DMS 273 (cell line): ENCODE measurements around the gene ITGA3.

Experiments
- DNase-seq: peaks from one replicate; lab custom pipeline; 2025; ENCODE audit not compliant: unreplicated experiment; lab: John Stamatoyannopoulos, UW

ITGA3 gene

DNA sequence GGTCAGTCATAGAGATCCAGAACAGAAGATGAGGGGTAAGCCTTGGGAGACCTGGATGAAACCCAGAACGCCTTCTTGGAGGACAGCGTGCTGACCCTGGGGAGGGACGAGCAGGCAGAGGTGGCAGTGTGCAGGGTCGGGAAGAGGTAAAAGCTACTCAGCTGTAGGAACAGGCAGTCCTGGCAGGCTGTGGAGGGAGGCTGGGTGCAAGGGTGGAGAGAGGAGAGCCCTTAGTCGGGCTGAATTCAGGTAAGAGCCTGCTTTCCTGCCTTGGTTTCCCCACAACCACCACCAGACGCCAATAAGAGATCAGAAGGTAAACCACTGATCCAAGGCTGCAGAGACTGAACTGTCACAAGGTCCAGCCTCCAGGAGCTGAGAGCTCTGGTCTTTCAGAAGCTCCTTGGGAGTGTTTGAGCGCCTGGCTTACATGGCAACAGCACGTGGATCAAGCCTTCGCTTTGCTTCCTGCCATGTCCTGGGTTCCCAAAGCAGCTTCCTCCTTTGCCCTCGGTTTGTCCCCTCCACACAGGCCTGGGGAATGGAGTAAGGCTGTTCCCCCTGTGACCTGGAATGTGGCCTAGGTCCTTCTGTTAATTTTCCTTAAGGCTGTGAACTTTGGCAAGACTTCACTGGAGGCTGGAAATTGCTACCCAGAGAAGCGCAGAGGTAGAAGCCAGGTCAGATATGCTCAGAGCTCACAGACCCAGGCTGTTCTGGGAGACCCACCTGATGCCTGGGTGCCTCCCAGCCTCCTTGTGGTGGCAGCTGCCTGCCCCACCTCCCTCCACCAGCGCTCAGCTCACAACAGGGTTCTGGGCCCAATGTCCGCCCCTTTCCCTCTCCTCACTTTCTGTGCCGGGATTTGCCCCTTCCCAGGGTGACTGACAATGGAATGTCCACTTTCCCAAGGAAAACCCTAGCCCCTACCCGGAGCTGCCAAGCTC, 35.3 kb downstream of the ITGA3 start:
- no peak for DNase-seq

DNA sequence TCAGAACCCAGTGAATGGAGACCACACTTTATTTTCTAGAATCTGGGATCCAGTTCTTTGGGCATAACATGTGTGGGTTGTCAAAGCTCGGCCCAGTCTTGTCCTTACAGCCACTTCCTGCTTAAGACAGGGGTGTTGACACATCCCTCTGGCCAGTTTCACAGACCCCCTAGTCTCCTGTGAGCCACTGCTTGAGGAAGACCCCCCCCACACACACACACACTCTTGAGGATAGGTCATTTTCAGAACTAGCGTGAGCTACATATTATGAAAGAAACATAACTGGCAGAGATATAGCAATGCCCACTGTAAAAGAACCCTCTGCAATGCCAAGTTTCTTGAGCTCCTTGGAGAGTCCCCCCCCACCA, 36.0 kb downstream of the ITGA3 start:
- no peak for DNase-seq

DNA sequence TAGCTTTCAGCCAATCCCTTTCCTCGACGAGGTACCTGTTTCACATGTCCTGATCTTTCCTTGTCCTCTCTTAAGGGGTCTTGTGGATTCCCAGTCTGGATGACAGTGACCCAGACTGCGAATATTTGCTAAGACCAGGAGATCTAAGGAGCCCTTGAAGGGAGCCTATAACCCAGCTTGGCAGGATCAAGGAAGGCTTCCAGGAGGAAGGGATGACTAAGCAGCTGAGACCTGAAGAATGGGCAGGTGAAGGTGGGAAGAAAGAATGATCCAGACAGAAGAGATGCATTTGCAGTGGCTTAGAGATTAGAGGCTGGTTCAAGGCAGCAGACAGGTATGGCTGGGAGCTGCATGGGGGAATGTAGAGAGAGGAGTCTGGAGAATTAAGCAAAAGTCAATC, 37.3 kb downstream of the ITGA3 start:
- no peak for DNase-seq

DNA sequence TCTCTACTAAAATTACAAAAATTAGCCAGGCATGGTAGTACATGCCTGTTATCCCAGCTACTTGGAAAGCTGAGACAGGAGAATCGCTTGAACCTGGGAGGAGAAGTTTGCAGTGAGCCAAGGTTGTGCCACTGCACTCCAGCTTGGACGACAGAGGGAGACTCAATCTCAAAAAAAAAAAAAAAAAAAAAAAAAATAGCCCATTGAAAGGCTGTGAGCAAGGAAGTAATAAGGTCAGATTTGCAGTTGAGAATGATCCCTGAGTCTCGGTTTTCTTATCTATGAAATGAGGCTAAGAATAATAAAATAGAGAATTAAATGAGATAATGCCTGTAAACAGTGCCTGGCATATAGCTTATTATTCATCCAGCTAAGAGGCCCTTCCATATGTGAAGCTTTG, 37.9 kb downstream of the ITGA3 start:
- DNase-seq = no peak

DNA sequence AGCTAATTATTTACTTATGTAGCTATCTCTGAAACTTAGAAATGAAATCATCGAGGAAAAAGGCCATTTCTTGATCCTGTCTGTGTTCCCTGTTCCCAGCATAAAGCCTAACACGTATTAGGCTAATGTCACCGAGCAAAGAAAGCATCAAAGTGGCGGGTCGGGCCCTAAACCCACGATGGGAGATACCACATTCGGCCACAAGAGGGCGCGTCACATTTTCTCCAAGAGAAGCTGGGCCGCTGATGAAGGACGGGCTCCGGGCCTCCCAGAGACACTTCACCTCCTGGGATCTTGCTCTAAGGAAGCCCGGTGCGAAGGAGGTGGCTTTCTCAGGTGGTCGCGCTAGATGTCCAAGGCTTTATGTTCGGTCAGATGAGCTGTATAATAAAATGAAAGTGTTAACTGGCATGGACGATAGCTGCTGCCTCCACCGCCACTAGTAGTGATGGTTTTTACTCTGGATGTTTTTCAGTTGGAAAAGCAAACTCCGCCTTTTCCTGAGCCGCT, 38.4 kb downstream of the ITGA3 start:
- DNase-seq = peak; percentile 96

DNA sequence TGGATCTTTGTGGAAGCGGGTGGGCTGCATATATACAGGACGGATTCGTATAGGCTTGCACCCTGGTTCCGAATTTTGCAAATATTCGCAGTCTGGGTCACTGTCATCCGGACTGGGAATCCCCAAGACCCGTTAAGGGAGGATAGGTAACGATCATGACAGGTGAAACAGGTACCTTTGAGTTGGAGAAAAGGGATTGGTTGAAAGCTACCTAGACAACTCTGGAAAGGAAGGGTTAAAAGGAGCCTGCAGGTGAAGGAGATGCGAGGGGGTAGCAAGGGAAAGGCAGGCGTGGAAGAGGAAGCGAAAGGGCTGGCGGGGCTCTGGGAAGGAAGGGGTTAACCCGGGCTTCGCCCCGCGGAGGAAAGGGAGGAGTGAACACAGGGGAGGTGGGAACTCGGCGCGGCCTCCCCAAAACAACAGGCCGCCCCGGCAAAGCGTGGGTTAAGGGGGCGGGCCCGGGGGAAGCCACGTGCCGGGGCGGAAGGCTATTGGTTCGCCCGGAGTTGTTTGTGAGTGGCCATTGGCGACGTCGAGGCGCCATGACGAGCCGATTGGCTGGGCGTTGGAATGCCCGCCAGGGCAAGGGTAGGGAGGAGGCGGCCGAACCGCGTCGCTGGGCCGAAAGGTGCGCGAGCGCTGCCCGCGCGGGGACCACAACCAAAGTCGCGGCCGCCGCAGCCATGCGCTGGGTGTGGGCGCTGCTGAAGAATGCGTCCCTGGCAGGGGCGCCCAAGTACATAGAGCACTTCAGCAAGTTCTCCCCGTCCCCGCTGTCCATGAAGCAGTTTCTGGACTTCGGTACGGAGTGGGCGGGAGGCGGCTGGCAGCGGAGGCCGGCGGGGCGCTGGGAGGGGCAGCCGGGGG, 39.1 kb downstream of the ITGA3 start, which contains the start of gene PDK2:
Gene PDK2, plus strand, starts transcription at position 599 of the 867 bp plus-strand sequence. Its CDS starts 85 bp downstream, at position 684.
- peak; percentile 98 for DNase-seq

DNA sequence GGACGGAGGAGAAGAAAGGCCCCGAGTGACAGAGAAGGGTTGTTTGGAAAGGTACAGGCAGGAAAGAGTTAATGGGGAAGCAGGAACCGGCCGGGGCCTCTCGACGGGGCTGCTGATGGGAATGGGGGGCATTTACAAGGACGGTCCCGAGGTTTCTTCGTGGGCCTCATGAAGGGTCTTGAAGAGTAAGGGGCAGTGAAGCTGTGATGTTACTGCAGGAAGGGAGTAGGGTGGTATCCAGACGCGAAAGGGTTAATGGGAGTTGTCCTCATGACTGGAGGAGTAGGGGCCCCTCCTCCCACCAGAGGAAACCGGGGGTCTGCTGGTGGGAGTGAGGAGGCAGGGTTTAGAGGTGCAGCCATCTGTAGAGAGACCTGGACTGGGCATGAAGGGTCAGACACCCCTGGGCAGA, 39.7 kb downstream of the ITGA3 start:
- no peak for DNase-seq

DNA sequence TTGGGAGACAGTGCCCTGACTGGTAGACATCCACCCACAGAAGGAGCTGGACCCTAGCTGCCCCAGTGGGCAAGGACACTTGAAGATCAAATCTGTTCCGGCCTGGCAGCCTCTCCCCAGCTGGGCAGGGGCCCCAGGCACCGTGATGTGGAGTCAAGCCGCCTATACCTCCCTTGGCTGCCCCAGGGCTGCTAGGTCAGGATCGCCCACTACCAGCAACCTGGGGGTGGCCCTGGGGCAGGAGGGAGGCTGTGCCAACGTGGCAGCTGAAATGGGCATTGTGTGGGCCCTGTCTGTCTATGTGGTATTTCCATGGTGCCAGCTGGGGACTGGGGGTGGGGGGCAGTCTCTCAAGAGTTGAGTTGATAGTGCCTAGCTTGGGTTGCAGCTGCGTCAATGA, 40.2 kb downstream of the ITGA3 start:
- no peak for DNase-seq

DNA sequence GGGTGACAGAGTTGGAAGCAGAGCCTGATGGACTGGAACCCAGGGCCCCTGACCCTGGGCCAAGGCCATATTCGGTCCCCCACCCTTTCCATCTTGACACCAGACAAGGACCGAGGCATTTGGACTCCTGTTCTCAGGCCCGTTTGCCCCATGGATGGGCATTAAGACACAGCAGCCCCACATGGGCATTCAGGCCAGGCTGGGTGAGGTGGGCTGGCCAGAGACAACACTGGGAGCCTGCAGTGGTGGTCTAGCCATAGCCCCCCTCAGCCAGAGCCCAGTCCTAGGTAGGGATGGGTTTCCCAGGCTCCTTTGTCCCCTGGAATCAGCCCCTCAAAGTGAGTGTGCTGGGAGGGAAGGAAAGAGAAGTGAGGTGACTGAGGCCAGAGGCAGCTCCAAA, 40.8 kb downstream of the ITGA3 start:
- no peak for DNase-seq

DNA sequence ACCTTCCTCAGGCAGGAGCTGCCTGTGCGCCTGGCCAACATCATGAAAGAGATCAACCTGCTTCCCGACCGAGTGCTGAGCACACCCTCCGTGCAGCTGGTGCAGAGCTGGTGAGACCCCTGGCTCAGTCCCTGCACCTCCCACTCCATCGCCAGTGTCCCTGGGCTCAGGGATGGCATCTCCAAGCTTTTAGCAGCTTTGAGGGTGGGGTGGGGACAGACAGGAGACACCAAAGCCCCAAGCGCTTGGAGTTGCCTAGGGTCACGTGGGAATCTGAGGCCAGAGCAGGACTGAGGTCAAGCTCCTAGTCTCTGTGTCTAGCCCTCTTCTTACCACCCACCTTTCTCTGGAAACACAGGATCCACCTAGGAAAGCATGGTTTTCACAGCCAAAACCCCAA, 41.5 kb downstream of the ITGA3 start:
- DNase-seq = no peak

DNA sequence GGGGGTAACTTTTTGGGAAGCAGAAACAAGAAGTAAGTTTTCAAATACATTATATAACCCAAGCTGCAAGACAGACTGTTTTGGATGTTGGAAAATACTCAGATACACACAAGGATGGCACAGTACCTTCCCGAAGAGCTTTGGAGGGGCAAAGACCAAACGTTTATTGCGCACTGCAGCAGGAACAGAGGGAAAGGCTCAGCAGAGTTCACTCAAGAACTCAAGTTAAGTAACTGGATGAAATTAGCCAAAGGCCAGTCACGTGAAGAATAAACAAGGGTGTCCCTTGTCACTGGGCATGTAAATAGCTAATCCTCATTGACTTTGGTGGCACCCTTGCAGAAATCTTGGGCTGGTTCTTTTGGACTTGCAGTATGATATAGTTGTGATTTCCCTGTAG, 42.0 kb downstream of the ITGA3 start:
- no peak for DNase-seq

DNA sequence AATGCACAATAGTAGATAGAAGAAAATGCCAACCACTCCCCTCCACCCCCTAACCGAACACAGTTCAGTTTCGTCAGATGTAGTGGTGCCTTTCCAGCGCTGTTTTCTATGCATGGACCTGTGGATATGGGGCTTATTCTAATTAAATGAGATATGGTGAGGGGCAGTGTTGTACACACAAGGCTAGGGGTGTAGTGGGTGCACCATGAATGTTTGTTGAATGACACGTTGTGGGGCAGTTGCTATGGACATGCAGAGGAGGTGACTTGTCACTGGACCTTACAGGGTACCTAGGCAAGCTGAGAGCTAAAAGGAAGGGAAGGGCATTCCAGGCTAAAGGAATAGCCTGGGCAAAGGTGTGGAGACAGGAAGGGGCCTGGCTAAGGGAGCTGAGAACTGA, 42.7 kb downstream of the ITGA3 start:
- DNase-seq = no peak

DNA sequence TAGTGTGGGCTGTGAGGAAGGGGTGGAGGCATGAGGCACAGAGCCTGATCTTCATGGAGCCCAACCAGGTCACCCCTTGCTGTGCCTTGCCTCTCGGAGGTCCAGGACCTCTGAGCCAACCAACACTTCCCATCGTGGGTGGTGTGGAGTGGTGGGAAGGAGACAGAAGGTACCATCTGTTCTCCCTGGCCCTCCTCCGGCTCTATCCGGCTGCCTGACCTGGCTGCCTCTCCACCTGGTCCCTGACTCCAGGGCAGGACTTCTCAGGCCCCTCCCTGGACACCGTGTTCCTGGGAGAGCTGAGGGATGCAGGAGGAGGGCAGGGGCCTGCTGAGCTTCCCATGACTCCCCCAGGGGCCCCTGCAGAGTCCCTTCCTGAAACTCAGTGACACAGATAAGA, 43.1 kb downstream of the ITGA3 start:
- peak; percentile 38 for DNase-seq

DNA sequence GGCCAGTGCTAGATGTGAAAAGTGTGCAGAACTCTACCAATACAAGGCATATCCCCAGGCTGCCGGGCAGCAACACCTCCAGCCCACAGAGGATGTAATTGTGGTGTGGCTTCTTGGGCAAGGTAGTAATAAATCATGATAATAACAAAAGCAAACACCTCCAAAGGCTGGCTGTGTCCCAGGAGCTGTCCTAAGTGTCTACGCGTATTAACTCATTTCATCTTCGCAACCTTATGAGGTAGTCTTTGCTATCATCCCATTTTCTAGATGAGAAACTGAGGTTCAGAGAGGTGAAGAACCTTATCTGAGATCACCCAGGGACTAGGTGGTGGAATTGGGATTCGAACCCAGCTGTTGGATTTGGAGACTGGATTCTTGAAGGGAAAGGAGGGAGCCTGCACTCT, 44.6 kb downstream of the ITGA3 start:
- no peak for DNase-seq

DNA sequence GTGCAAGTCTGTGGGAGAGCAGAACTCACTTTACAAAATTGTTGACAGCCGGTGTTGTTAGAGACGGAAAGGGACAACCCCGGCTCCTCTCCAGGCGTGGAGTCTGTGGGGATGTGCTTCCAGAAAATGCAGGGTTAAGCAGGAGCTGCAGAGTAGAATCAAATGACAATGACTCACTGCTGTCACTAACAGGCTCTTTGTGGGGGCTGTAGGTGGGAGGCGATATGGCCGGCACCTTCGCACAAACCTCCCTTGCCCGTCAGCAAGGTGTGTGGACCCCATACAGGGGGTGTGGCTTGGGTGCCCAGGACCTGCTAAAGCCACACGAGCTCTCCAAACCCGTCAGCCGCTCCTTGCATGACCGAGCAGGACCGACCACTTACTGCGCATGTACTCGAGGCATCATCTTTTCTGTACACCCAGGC, 45.0 kb downstream of the ITGA3 start:
- DNase-seq = peak; percentile 60

DNA sequence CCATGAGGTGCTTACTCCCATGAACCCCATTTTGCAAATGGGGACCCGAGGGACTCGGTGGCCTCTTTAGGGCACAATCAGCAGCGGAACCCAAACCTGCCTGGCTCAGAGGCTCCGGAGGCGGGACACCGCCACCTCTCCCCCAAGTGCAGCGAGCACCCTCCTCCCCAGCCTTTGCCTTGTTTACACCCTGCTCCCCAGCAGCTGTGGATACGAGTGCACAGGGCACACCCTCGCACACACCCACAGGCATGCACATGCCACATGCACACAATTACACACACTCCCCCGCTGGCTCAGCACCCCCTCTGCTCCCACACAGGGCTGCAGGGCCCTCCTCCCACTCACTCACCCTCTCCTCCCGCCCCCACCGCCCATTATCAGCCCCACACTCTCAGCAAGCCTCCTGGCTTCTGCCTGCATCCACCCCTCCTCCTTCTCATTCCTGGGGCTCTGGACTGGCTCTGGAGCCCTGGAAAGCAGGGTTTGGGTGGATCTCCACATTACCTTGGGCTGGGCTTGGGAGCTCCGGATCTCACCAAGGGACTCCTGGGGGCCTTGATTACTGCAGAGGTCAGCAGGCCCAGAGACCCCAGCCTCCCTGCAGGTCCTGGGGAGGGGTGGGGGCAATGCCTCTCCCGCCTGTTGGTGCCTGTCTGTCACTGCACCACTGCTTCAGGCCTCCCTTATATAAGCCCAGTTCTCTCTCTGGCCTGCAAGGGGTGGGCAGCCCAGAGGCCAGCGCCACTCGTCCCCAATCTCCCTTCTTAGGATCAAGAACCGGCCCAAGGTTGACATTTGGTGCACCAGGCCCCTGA, 45.6 kb downstream of the ITGA3 start:
- peak; percentile 60 for DNase-seq

DNA sequence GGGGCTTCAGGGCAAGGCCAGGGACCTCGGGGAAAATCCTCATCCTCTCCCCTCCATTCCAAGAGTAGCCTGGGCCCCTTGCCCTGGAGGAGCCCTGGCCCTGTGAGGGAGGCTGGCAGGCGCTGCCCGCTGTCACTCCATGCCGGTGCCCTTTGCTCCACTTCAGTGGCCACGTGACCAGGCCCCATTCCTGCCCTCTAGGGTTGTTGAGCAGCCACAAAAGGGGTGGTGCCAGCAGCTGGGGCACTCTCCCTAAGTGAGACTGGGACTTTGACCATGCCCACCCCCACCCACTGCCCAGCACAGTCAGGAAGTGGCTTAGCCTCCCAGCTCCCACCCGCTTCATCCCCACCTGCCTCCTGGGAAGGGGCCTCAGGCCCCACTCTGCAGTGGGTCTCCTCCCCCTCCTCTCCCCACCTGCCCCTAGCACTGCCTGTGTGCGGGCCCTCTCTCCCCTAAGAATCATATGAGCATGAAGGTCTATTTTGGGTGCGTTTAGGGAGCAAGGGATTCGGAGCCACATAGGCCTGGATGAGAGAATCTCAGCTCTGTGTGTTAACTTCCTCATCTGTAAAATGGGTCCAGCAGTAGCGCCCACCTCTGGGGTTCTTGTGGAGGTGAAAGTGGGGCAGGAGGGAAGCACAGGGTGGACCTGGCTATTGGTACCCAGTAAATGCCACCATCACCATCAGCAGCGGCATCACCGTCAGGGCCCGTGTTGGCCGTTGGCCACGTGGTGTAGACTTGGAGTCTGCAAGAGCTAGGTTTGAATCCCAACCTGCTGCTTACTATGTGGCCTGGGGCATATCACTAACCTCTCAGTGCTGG, 46.5 kb downstream of the ITGA3 start:
- no peak for DNase-seq

DNA sequence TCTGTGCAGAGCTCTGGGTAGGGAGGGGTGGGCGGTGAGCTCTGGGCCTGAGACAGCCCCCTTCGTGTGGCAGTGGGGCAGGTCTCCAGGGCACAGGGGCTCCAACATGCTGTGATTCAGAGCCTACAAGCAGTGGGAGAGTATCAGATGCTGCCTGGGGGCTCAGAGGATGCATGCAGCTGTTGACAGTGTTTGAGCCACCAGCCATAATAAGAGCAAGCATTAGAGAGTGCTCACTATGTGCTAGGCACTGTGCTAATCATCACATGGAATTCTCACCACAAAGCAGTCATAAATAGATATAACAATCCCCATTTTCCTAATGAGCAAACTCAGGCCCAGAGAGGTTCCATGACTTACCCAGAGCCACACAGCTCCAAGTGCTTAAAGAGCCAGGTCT, 47.3 kb downstream of the ITGA3 start:
- DNase-seq = no peak

DNA sequence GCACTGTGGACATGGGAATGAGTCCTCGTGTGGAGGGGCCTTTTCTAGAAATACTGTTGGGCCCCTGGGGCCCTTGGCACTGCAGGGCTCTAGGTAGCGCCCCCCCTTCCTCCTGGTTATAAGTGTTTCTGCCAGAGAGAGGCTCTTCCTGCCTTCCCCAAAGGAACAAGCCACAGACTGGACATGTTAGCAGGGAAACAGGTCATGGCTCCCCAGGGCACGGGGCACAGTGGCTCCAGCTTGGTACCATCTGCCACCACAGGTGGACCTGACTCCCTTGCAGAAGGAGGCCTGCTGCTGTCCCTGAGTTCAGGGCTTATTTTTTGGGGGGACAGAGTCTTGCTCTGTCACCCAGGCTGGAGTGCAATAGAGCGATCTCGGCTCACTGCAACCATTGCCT, 48.0 kb downstream of the ITGA3 start:
- no peak for DNase-seq

DNA sequence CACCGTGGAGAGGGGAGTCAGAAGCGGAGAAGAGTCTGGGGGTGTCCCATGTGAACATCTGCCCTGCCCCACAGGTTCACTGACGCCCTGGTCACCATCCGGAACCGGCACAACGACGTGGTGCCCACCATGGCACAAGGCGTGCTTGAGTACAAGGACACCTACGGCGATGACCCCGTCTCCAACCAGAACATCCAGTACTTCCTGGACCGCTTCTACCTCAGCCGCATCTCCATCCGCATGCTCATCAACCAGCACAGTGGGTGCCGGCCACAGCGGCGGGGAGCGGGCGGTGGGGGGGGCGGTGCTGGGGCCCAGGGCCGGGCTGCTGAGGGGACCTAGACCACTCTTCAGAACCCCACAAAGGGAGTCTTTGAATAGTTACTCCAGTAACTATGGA, 49.9 kb downstream of the ITGA3 start:
- no peak for DNase-seq
